GM21717 (cell line): Measurements from ENCODE around the gene STXBP6.

Source experiments
- ATAC-seq: cut with Tn5 transposase; IDR thresholded peaks from one replicate; pipeline ENCODE4 v1.9.1; 2021; ENCODE audit warnings: mild to moderate bottlenecking, moderate library complexity; ENCODE audit not compliant: unreplicated experiment

Gene STXBP6

DNA sequence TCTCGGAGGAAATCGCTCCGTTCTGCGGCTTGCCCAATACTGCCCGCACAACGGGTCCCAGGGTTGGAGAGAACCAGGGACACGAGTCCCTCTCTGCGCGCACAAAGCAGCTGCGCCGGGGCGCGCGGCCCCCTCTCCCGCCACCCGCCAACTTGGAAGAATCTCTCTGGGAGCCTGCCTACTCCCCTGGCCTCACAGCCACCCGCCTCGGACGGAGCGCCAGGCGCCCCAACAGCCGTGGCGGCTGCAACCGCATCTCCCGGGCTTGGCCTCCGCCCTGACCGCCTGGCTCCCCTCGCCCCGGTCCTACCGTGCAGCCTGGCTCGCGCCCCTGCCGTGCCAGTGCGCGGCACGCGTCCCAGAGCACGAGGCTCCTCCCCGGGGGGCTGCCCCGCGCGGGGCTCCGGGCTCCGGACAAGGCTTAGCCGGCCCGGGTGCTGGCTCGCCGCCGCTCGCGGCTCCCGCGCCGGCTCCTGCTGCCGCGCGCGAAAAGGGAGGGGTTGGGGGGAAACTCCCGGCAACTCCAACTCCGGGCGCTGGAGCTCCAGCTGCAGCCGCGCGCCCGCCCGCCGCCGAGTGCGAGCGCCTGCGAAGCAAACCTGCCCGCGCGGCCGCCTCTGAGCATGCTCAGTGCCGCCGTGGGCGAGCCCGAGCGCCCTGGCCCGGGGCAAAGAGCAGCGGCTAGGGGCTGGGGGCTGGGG, at the start of gene STXBP6:
STXBP6 (minus strand) TSS at position 580 of the 701 bp plus-strand sequence. CDS start 75,329 bp downstream, outside the sequence.
- ATAC-seq, result no peak

DNA sequence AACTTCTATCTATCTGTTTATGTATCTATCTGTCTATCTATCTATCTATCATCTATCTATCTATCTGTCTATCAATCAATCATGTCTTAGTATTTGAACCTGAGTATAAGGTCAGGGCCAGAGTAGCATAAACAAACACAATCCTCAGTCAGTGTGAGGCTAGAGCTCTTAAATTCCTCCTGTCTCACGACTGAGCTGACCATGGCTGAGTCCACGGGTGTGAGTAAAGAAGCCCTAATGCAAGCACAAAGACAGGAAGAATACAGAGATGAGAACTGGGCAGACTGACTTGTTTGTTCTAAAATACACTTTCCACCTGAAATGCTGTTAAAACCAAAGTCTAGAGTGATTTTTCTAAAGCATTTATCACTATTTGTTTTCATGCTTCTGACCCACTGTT, 47.2 kb upstream of the STXBP6 start:
- no peak for ATAC-seq

DNA sequence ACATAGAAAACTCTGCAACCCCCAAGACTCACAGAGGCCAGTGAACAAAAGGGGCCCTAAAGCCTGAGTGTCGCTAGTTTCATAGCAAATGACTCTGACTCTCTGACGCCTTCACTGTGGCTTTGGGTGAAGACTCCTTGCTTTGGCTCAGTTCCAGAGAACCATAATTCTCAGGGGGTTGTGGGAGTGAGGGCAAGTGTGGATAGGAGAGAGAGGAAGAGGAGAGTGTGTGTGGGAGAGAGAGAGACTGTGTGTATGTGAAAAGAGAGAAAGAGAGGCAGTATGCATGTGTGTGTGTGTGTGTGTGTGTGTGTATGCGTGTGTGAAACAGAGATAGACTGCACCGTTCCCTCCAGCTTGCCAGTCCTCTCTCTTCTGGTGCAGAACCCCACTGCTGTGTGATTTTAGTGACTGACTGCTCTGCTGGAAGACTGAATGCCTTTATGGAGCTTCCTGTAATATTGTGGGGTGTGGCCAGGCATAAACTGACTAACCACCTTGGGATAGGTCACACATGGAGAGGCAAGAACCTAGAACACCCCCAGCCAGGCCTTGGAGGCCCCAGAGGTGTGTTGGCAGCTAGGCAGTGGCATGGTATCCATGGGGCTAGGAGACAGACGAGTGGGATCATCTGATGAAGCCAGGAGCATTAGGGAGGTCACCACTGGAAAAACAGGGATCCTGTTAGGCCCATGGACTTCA, 45.9 kb upstream of the STXBP6 start:
- no peak for ATAC-seq

DNA sequence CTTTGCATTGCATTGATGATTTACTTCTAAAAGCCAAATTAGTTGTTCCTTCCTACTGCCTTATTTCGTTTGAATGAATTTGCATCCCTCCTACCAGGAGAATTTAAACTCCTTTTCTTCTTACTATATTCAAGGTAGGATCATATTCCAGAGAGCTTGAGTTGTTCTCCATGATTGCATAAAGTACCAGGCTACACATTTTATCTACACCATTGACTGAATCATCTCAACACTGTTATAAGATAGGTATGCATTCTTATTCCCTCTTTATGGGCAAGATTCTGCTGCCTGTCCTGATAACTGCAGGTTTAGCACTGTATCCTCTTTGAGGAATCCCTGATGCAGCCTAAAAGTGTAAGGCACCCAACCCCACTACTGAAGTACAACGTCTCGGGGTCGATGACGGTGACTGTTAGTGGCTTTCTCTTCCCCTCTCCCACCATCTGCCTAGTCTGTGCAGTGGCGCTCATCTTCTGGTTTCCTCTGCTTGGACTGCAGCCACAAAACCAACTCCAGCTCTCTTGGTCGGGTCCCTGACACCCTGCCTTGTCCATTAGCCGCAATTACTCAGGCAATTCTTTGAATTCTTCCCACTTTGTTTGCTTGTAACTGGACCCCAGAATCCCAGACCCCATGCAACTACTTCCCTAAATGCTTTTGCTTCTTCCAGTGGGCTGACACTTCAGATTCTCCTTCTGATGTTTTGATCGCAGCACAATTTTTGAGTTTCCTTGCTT, 44.4 kb upstream of the STXBP6 start:
- no peak for ATAC-seq

DNA sequence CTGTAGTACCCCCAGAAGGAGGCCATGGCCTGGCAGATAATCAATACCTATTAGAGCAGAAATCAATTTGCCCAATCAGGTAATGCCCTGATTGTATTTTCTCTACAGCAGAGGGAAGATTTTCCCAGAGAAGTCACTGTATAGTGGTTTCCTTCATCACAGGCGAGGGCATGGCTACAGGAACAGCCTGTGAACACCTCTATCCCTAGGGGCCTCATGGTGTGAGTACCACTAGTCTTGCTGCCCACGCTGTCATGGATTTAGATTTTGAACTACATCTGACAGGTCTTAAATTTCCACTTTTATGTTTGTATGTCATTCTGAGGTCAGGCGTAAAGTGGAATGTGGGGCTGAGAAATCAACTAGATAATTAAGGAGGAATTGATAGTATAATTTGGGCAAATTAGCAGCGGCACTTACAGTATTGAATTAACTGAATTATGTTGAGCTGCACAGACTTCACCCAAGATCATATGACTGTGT, 42.4 kb upstream of the STXBP6 start:
- ATAC-seq, result no peak

DNA sequence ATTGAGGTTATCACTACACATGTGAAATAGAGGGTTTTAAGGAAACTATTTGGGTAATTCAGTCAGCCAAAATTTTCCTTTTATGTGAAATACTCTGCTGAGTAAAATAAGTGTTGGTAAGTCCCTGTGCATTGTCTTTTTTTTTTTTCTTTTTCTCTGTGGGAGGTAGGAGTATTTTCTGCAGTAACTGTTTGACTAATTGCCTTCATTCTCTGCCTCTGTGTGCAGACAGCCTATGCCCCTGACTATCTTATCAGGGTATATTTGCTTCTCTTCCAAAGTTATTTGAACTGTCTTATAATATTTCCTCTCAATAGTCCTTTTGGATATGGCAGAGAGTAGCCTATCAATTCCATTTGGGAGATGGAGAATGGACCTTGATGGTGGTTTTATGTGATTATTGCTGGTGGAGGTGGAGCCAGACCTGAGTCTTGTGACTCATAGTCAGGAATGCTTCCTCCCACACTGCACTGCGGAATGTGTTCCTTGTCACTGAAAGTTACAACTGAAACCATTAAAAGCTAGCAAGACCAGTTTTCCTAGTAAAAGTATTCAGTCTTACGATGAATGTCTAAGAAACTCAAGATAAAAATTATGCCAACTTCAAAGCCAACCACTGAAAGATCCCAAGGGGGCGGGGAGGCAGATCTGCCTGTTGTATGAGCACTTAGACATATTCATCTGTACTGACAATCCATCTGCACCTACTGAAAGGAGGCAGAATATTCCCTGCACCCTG, 40.9 kb upstream of the STXBP6 start:
- no peak for ATAC-seq

DNA sequence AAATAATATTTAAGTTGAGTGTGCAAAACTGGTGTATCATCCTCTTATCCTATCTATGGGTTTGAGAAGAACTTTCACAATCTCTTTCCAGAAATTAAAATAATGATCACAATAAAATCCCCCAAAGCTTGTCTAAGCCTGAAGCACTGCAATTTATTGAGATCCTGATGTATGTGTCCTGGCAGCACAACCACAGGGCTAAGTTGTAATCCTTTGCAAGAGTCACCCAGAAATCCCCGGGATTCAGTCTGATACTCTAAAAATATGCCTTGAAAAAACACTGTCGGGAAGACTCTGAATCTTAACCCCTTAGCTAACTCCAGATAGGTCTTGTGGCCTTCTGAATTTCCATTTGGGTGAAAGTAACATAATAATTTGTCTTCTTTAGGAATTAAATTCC, 40.3 kb upstream of the STXBP6 start:
- no peak for ATAC-seq

DNA sequence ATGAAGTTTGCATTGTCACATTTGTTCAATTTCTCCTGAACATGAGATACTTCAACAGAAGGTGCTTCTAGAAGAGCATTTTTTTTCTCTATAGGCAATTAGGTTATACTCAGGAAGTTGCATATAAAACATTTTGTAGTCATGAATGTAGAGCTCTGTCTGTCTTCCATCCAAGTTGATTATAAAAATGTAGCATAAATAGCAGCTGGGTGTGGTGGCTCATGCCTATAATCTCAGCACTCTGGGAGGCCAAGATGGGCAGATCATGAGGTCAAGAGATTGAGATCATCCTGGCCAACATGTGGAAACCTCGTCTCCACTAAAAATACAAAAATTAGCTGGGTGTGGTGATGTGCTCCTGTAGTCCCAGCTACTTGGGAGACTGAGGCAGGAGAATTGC, 39.5 kb upstream of the STXBP6 start:
- ATAC-seq, result no peak

DNA sequence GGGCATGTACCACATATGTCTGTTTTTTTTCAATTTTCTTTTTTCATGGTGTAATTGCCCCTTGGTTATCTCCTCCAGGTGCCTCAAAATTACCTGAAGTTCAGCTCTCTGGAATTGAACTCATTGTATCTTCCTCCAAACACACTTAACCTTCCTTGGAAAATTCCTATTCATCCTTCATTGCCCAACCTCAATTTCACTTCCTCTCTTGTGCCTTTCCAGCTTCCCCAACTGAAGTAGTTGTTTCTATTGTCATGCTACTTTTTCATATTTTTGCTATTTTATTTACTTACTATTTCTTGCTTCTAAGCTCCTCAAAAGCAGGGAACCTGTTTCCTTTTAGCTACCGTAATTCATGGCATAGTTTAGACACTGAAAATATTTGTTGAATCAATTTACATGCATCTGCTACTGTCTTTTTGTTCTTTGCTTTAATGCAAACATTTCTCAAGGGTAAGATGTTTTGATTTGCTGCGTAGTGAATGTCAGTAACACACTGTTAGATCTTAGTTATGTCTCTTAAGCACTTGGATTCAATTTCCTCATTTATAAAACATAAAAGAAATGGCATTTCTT, 37.0 kb upstream of the STXBP6 start:
- no peak for ATAC-seq

DNA sequence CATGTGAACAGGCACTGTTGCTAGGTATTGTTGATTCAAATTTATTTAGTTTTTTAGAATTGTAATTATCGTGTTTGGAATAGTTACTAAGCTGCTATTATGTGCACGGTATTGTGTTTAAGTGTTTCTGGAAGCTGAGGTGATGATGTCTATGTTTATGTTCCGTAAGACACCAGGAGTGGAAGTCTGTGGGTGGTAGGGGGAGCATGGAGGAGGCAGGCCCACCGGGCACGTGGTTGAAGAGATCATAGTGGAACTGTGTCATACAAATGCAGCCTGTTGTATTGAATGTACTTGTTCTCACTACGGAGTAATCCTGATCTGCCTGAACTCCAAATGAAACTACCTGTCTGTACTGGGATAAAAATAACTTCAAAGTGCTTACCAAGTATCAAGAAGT, 36.1 kb upstream of the STXBP6 start:
- ATAC-seq, result no peak

DNA sequence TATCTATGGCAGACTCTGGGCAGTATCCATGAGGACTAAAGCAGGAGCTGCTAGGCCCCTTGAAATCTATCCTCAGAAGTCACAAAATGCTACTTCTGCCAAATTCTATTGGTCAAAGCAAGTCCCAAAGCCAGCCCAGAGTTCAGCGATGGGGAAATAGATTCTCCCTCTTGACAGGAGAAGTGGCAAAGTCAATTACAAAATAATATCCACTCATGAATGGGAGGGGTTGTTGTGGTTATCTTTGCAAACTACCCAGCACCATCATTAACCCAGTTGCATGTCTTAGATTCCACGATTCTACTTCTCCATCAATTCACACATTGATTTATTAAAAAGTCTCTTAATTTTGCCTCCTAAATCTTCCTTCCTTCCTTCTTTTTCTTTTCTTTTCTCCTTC, 30.7 kb upstream of the STXBP6 start:
- no peak for ATAC-seq

DNA sequence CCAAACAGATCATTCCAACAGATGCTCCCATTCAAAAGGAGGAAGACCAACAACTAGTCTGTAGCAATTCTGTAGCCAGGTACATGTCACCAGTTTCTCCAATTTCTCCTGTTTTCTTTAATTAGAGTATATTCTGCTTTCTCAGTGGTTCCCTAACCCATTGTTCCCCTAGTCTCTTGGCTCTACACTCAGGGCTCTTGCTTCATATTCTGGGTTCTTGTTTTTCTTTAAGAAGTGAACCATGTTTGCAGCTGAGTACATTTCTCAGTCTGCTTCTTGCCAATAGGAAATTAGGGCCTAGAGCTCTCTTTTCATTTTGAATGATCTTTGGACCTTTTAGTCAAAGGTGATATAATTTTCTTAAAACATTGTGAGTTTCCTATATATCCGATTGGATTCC, 29.4 kb upstream of the STXBP6 start:
- ATAC-seq, result no peak

DNA sequence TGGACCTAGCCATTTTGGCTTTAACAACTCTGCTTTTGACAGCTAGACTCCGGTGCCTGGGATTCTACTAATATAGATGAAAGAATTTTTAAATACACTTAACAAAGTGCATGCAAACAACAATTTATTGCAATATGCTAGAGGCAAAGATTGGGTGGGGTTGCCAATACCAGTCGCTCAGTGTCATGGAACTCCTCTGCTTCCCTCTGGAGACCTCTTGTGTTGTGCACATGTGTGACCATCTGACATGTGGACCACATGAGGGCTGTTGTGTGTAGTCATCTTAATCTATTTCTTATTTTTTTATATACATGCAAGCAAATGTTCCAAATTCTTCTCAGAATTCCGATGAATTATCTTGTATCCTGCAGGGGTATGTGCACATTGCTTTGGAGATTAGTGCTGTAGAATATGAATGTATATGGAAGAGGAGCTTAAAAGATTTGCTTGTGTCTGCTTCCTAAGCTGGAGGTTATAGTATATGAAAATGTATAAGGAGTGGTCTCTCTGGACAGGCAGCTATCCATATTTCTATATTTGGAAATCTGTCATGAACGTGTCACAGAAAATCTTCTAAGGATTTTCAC, 24.2 kb upstream of the STXBP6 start:
- ATAC-seq, result no peak

DNA sequence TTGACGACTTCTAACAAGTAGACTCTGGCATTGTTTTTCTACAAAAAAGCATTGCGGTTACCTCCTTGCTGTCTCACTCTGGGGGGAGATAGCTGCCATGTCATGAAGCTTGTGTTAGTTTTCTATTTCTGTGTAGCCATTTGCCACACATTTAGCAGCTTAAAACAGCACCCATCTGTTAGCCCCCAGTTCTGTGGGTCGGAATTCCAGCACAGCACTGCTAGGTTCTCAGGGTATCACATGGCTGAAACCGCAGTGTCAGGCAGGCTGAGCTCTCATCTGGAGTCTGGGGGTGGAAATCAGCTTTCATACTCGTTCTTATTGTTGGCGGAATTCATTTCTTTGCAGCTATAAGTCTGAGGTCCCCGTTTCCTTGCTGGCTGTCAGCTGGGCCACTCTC, 19.9 kb upstream of the STXBP6 start:
- no peak for ATAC-seq

DNA sequence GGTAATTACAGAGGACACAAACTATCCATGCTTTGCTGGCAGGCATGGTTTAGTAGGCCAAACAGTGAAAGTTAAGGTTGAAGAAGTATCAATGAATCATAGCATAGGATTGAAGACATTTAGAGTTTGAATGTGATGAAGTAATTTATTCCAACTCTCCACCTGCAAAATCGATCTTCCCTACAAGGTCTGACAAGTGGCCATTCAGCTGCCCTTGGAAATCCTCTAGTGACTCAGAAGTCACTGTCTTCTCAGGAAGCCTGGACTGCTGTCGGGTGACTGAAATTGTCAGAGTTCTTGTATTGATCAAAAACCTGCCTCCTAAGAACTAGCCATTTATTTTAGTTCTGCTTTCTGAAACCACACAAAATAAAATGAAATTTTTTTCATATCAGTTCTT, 17.7 kb upstream of the STXBP6 start:
- no peak for ATAC-seq

DNA sequence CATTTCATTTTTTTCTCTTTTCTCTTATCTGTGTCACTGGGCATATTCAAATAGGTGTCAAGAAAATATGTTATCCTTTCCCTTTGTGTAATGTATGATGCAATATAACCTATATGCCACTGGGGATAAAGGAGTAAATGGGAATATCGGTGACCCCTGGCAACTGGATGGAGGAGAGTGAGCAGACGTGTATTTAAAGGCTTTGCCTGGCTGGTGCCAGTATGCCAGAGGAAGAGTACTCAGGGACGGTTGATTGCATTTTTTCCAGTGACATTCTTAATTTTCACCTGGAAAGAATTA, 12.0 kb upstream of the STXBP6 start:
- ATAC-seq, result no peak

DNA sequence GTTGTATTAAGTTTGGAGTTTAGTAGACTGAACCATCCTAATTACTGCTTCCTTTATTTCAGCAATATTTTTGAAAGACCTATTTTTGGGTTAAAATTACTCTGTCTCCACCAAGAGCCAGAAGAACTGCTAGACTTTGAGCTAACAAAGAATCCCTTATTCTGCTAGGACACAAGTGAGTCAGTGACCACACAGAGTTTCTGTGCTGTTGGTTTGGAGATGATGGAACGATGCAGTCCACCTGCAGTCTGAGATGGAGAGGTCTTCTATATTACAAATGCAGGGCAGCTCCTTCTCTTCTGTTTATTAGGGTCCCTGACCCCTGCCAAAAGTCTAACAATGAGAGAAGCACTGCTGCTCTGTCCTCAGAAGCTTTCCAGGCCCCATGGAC, 6.7 kb upstream of the STXBP6 start:
- ATAC-seq, result no peak

DNA sequence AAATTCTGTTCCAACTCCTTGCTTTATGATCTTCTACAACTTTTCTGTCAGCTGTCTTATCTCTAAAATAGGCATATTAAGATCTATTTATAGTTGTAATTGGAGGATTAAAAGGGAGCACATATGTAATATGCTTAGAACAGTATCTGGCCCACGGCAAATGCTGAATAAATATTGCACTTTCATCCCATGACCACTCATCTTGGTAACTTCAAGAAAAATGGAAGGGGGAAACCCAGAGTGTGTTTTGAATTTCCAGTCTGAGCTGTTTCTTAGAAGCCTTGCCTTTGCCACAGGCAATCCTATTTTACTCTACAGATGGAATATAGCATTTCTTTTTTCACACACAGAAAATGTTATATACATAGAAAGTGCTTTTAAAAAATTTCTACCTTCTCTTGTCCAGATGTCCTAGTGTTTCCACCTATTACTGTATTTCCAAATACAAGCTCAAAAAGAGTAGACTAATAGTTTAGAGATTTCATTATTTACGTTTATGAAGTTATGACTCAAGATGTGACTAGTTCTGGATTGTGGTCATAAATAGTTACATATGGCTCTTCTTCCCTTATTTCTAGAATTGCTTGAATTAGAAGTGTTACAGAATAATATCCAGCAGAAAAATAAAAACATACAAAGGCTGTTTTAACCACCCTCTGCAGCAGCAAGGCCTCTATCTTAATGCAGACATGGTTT, 6.2 kb upstream of the STXBP6 start:
- ATAC-seq, result no peak

DNA sequence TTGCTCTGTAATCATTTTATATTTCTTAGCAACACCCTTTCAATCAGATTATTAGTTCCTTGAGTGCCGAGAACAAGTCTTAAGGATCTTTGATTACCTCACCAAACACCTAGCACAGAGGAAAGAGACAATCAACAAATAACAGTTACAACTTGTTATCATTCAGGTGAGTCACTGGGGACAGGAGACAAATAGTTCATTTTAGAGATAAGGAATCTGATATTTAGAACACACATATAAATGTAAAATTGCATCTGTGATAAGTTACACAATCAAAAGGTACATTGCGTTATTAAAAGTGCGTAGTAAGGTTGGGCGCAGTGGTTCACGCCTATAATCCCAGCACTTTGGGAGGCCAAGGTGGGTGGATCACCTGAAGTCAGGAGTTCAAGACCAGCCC, 5.1 kb upstream of the STXBP6 start:
- no peak for ATAC-seq

DNA sequence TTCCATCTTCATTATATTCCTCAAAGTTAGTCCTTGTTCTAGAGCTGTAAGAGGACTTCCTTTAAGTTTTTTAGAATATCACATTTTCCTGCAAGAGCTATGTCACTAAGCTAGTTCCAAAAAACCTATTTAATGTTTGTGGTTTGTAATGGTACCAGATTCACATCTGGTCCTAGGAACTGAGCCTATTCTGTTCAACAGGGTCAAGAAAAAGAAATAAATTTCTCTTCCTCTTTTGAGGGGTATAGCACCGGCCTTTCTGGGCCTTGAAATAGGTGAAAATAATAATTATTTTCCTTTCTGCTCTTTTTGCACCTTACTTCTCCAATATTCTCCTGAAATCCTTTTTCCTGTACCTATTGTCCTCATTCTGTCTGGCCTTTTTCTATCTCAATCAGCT, 3.6 kb upstream of the STXBP6 start:
- ATAC-seq, result no peak
